Neural cell (in vitro differentiated cells): ENCODE measurements around the gene TRIM44. TPM values are rescaled to one million over a fixed set of nuclear protein-coding genes. Genes with fewer than 3 reads are reported as not detected.

Experiments used
- H2AFZ ChIP-seq: fragments of 200-600, 300-800 bp; sonication (generic), shearing (Covaris generic); 2 replicates; pipeline ENCODE4 v1.6.0; 2014; ENCODE audit warnings: low read depth, mild to moderate bottlenecking, antibody characterized with exemption, low read length, moderate library complexity
- H3F3A ChIP-seq: fragments of 200-600 bp; shearing (Covaris generic); 2 replicates; pipeline ENCODE4 v1.6.1; 2016; ENCODE audit warnings: mild to moderate bottlenecking, moderate library complexity, mixed read lengths, antibody characterized with exemption, low read length; ENCODE audit not compliant: insufficient read depth, poor library complexity, severe bottlenecking
- H3K27ac ChIP-seq: fragments of 200-600, 300-800 bp; sonication (generic), shearing (Covaris generic); 2 replicates; pipeline ENCODE4 v1.5.1; 2014; ENCODE audit warnings: mild to moderate bottlenecking, low read length, moderate library complexity
- H3K27me3 ChIP-seq: fragments of 300-800, 200-600 bp; sonication (generic), shearing (Covaris generic); 2 replicates; pipeline ENCODE4 v1.6.0; 2014; ENCODE audit warnings: mild to moderate bottlenecking, low read depth, low read length, moderate library complexity; ENCODE audit not compliant: insufficient read depth
- H3K36me3 ChIP-seq: fragments of 300-800, 200-600 bp; sonication (generic), shearing (Covaris generic); 2 replicates; pipeline ENCODE4 v1.5.1; 2014; ENCODE audit warnings: mild to moderate bottlenecking, antibody characterized with exemption, low read length, moderate library complexity; ENCODE audit not compliant: insufficient read depth
- H3K4me2 ChIP-seq: fragments of 300-800, 200-600 bp; sonication (generic), shearing (Covaris generic); 2 replicates; pipeline ENCODE4 v1.6.0; 2014; ENCODE audit warnings: mild to moderate bottlenecking, low read length
- H3K4me3 ChIP-seq: fragments of 300-800, 200-600 bp; sonication (generic), shearing (Covaris generic); 2 replicates; pipeline ENCODE4 v1.5.1; 2014; ENCODE audit warnings: mild to moderate bottlenecking, low read length, moderate library complexity
- H3K79me2 ChIP-seq: fragments of 200-600 bp; shearing (Covaris generic); replicated peaks from 2 replicates; pipeline ENCODE4 v1.6.0; 2014; ENCODE audit warnings: mild to moderate bottlenecking, low read length, moderate library complexity; ENCODE audit not compliant: insufficient read depth
- H3K9ac ChIP-seq: fragments of 300-800, 200-600 bp; sonication (generic), shearing (Covaris generic); 2 replicates; pipeline ENCODE4 v1.6.1; 2016; ENCODE audit warnings: mild to moderate bottlenecking, low read length, mixed read lengths
- H3K9me2 ChIP-seq: fragments of 200-600 bp; shearing (Covaris generic); 2 replicates; pipeline ENCODE4 v1.6.1; 2016; ENCODE audit warnings: mild to moderate bottlenecking, low read length, mixed read lengths; ENCODE audit not compliant: insufficient read depth
- H3K9me3 ChIP-seq: fragments of 200-600, 300-800 bp; sonication (generic), shearing (Covaris generic); 2 replicates; pipeline ENCODE4 v1.6.1; 2016; ENCODE audit warnings: mild to moderate bottlenecking, mixed run types, low read length, moderate library complexity, mixed read lengths
- H4K20me1 ChIP-seq: fragments of 200-600 bp; shearing (Covaris generic); 2 replicates; pipeline ENCODE4 v1.6.1; 2016; ENCODE audit warnings: mild to moderate bottlenecking, mixed run types; ENCODE audit not compliant: insufficient read depth
- EP300 ChIP-seq: fragments of 450-650 bp; conservative IDR thresholded peaks from 2 replicates; pipeline ENCODE4 v1.6.1; 2014; ENCODE audit warnings: antibody characterized with exemption, mild to moderate bottlenecking, moderate library complexity; ENCODE audit not compliant: poor library complexity, severe bottlenecking
- EZH2 ChIP-seq: fragments of 200-600, 300-800 bp; shearing (Covaris generic), sonication (generic); IDR thresholded peaks from 2 replicates; pipeline ENCODE4 v1.6.1; 2014; ENCODE audit warnings: antibody characterized with exemption, low read length, borderline replicate concordance, mild to moderate bottlenecking; ENCODE audit not compliant: insufficient read depth, poor library complexity, severe bottlenecking
- MXI1 ChIP-seq: fragments of 450-650 bp; conservative IDR thresholded peaks from 2 replicates; pipeline ENCODE4 v1.6.1; 2014; ENCODE audit warnings: antibody characterized with exemption, mild to moderate bottlenecking; ENCODE audit not compliant: poor library complexity, severe bottlenecking
- POLR2AphosphoS5 ChIP-seq: IDR thresholded peaks from 2 replicates; pipeline ENCODE4 v1.6.1; 2012
- RAD21 ChIP-seq: fragments of 450-650 bp; conservative IDR thresholded peaks from 2 replicates; pipeline ENCODE4 v1.6.1; 2014; ENCODE audit warnings: antibody characterized with exemption, mild to moderate bottlenecking, moderate library complexity
- SMC3 ChIP-seq: fragments of 450-650 bp; conservative IDR thresholded peaks from 2 replicates; pipeline ENCODE4 v1.6.1; 2014; ENCODE audit warnings: antibody characterized with exemption, mild to moderate bottlenecking, moderate library complexity; ENCODE audit not compliant: poor library complexity
- TAF1 ChIP-seq: IDR thresholded peaks from 2 replicates; pipeline ENCODE4 v1.6.1; 2012; ENCODE audit warnings: low read depth
- polyA plus RNA-seq: library from polyadenylated mRNA; depleted of rRNA; stranded (reverse); fragments of >200 nt; gene quantifications from 2 replicates; pipeline ENCODE4 v1.2.3, GENCODE V29; 2014
- TF ChIP-seq, protein P1 (sequence below): IDR thresholded peaks from 2 replicates; pipeline ENCODE4 v1.6.1; 2012; ENCODE audit warnings: borderline replicate concordance
- TF ChIP-seq, protein P2 (sequence below): fragments of 450-650 bp; IDR thresholded peaks from 2 replicates; pipeline ENCODE4 v1.5.1; 2014; ENCODE audit warnings: antibody characterized with exemption, mild to moderate bottlenecking, moderate library complexity; ENCODE audit not compliant: poor library complexity, severe bottlenecking

Gene TRIM44
- polyA plus RNA-seq, 1 donor from 2014 or later, result 14.9 TPM

DNA sequence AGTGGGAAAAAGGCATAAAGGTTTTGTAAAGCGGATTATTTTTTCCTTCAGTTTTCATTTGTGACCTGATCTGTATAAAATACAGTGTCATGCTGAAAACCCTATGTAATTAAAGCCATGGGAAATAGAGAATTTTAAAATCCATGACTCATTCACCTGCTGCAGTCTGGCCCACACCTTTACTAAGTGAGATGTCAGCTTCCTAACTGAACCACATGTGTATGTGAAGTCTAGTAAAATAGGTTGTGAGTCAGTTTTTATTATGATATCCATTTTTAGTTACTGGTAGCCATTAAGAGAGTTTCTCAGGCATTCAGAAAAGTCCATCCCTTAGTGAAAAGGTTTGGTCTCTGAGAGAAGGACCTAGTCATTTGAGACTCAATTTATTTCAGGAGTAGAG is 60.9 kb downstream of the TRIM44 start:
- Histone ChIP-seq H3K4me3 (no peak overlapping the region), H3K4me2 (no peak overlapping the region), H3K9me2 (no peaks in the 10 kb centered on the region), H3K36me3 (peaks cover 5% of the 10 kb centered on the region), H3K9me3 (no peaks in the 10 kb centered on the region), H3K27ac (no peak overlapping the region), H3K9ac (no peak overlapping the region), H4K20me1 (no peaks in the 10 kb centered on the region), H2AFZ (no peak overlapping the region), H3F3A (no peaks in the 10 kb centered on the region), H3K27me3 (no peaks in the 10 kb centered on the region), H3K79me2 (peaks cover 18% of the 10 kb centered on the region)
- TF ChIP-seq EZH2, result no peak
- TF ChIP-seq POLR2AphosphoS5, result no peak
- TF ChIP-seq, protein P1, sequence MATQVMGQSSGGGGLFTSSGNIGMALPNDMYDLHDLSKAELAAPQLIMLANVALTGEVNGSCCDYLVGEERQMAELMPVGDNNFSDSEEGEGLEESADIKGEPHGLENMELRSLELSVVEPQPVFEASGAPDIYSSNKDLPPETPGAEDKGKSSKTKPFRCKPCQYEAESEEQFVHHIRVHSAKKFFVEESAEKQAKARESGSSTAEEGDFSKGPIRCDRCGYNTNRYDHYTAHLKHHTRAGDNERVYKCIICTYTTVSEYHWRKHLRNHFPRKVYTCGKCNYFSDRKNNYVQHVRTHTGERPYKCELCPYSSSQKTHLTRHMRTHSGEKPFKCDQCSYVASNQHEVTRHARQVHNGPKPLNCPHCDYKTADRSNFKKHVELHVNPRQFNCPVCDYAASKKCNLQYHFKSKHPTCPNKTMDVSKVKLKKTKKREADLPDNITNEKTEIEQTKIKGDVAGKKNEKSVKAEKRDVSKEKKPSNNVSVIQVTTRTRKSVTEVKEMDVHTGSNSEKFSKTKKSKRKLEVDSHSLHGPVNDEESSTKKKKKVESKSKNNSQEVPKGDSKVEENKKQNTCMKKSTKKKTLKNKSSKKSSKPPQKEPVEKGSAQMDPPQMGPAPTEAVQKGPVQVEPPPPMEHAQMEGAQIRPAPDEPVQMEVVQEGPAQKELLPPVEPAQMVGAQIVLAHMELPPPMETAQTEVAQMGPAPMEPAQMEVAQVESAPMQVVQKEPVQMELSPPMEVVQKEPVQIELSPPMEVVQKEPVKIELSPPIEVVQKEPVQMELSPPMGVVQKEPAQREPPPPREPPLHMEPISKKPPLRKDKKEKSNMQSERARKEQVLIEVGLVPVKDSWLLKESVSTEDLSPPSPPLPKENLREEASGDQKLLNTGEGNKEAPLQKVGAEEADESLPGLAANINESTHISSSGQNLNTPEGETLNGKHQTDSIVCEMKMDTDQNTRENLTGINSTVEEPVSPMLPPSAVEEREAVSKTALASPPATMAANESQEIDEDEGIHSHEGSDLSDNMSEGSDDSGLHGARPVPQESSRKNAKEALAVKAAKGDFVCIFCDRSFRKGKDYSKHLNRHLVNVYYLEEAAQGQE, result no peak
- no peak for TF ChIP-seq TAF1
- TF ChIP-seq, protein P2, sequence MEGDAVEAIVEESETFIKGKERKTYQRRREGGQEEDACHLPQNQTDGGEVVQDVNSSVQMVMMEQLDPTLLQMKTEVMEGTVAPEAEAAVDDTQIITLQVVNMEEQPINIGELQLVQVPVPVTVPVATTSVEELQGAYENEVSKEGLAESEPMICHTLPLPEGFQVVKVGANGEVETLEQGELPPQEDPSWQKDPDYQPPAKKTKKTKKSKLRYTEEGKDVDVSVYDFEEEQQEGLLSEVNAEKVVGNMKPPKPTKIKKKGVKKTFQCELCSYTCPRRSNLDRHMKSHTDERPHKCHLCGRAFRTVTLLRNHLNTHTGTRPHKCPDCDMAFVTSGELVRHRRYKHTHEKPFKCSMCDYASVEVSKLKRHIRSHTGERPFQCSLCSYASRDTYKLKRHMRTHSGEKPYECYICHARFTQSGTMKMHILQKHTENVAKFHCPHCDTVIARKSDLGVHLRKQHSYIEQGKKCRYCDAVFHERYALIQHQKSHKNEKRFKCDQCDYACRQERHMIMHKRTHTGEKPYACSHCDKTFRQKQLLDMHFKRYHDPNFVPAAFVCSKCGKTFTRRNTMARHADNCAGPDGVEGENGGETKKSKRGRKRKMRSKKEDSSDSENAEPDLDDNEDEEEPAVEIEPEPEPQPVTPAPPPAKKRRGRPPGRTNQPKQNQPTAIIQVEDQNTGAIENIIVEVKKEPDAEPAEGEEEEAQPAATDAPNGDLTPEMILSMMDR, result no peak
- TF ChIP-seq EP300, result no peak
- no peak for TF ChIP-seq SMC3
- no peak for TF ChIP-seq MXI1
- no peak for TF ChIP-seq RAD21

DNA sequence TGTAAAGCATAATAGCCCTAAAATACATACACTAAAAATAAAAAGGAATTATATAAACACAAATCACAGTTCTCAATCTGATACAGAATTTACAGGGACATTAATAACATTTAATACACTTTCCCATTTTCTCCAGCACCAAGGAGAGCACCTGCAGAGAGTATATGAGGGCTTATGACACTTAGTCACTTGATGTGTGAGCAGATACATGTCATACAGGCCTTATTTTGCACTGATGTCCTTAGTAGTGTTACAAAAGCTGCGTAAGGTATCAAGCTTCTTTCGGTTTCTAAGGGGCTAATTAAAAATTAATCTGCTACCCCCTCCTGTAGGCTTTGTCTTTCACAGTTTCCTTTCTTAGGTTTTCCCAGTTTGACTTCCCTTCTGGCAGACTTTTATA is 61.3 kb downstream of the TRIM44 start:
- no peak overlapping the region for H3K4me2 ChIP-seq
- H3K27ac ChIP-seq, result no peak overlapping the region
- H3K27me3 ChIP-seq, result no peaks in the 10 kb centered on the region
- TF ChIP-seq RAD21, result no peak
- no peak for TF ChIP-seq POLR2AphosphoS5
- no peak for TF ChIP-seq EZH2
- no peak for TF ChIP-seq SMC3
- no peak for TF ChIP-seq MXI1
- TF ChIP-seq, protein P1, result no peak
- no peak for TF ChIP-seq EP300
- TF ChIP-seq, protein P2, result no peak
- TF ChIP-seq TAF1, result no peak
- no peak overlapping the region for H3K4me3 ChIP-seq
- H3K9ac ChIP-seq, result no peak overlapping the region
- H3F3A ChIP-seq, result no peaks in the 10 kb centered on the region
- H4K20me1 ChIP-seq, result no peaks in the 10 kb centered on the region
- peaks cover 5% of the 10 kb centered on the region for H3K36me3 ChIP-seq
- H3K79me2 ChIP-seq, result peaks cover 14% of the 10 kb centered on the region
- H3K9me3 ChIP-seq, result no peaks in the 10 kb centered on the region
- no peaks in the 10 kb centered on the region for H3K9me2 ChIP-seq
- no peak overlapping the region for H2AFZ ChIP-seq
